NCI-H2171 treated with DMSO at 0.1 percent for 48 hours (cell line): Measurements from ENCODE around the gene DMGDH.

Experiments
- DNase-seq: peaks from one replicate; lab custom pipeline; 2025; lab: John Stamatoyannopoulos, UW

Gene DMGDH

GRCh38 chr5:78974011-78974410 is 95.5 kb downstream of the DMGDH start:
- DNase-seq, result no peak

GRCh38 chr5:78972654-78973428 is 96.6 kb downstream of the DMGDH start:
- peak; percentile 5 for DNase-seq

GRCh38 chr5:78971998-78972397 is 97.5 kb downstream of the DMGDH start:
- DNase-seq, result no peak

- no peak for DNase-seq
Measured at GRCh38 chr5:78968781-78969180, 100.7 kb downstream of the DMGDH start.

GRCh38 chr5:78964889-78965288 is 104.6 kb downstream of the DMGDH start:
- DNase-seq, result peak; percentile 43

GRCh38 chr5:78961743-78962142 is 107.7 kb downstream of the DMGDH start:
- DNase-seq, result no peak

- no peak for DNase-seq
Measured at GRCh38 chr5:78959767-78960166, 109.7 kb downstream of the DMGDH start.

- no peak for DNase-seq
Measured at GRCh38 chr5:78958672-78959445, 110.6 kb downstream of the DMGDH start.

- no peak for DNase-seq
Measured at GRCh38 chr5:78956901-78957300, 112.6 kb downstream of the DMGDH start.

GRCh38 chr5:78953092-78953800 is 116.2 kb downstream of the DMGDH start:
- no peak for DNase-seq
